Activated naive CD8-positive, alpha-beta T cell treated with anti-CD3 and anti-CD28 coated beads for 36 hours (primary cell): ENCODE results near the gene CCNB2. TPM values are rescaled to one million over a fixed set of nuclear protein-coding genes. Genes with fewer than 3 reads are reported as not detected.
A peak's percentile ranks its signal among the peaks of the same experiment; 100 is the strongest.

Experiments
- DNase-seq: peaks from one replicate; pipeline ENCODE4 v3.0.0; 2021
- H3K27ac Mint-ChIP-seq: one replicate; pipeline ENCODE4 v1.8.0; 2022; ENCODE audit warnings: mild to moderate bottlenecking, moderate library complexity, mixed read lengths
- H3K27me3 Mint-ChIP-seq: one replicate; pipeline ENCODE4 v1.8.0; 2022; ENCODE audit warnings: mild to moderate bottlenecking, mixed read lengths
- H3K36me3 Mint-ChIP-seq: one replicate; pipeline ENCODE4 v1.8.0; 2021; ENCODE audit warnings: mild to moderate bottlenecking, mixed read lengths
- H3K4me1 Mint-ChIP-seq: one replicate; pipeline ENCODE4 v1.8.0; 2021; ENCODE audit warnings: mixed read lengths
- H3K4me3 Mint-ChIP-seq: one replicate; pipeline ENCODE4 v1.8.0; 2022; ENCODE audit warnings: mild to moderate bottlenecking, moderate library complexity, mixed read lengths
- H3K9me3 Mint-ChIP-seq: one replicate; pipeline ENCODE4 v1.8.0; 2022; ENCODE audit warnings: mixed read lengths
- total RNA-seq, 2 experiments: library from RNA; stranded (reverse); gene quantifications; one replicate each; pipeline ENCODE4 v1.2.3, GENCODE V29; 2021

CCNB2 gene
- total RNA-seq, 2 experiments from 2014 or later, result 56.3 to 58.7 TPM

- Mint-ChIP-seq H3K9me3 (no peaks in the 10 kb centered on the region), H3K36me3 (peaks cover 2% of the 10 kb centered on the region), H3K27ac (peak overlapping the region; percentile 65), H3K27me3 (no peaks in the 10 kb centered on the region), H3K4me1 (peaks cover 9% of the 10 kb centered on the region), H3K4me3 (no peak overlapping the region)
- no peak for DNase-seq
Measured at GRCh38 chr15:59169251-59169708, 64.3 kb downstream of the CCNB2 start.

GRCh38 chr15:59170295-59171066, 65.5 kb downstream of the CCNB2 start:
- Mint-ChIP-seq H3K36me3 (peaks cover 2% of the 10 kb centered on the region), H3K27ac (no peak overlapping the region), H3K4me3 (no peak overlapping the region)

DNA sequence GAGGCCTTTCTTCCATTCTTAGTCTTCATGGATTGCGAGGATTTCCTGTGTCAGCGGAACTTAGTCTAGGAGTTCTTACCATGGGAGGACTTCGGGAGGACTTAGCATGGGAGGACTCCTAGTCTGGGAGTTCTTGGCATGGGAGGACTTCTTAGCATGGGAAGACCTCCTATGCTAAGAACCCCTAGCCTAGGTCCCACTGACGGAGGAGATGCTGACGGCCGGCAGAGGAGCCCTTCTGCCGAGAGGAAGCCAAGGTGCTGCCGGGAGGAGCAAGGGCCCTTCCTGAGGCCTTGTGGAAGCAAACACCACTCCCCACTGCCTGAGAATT, 66.1 kb downstream of the CCNB2 start:
- H3K27ac Mint-ChIP-seq, result no peak overlapping the region
- peaks cover 6% of the 10 kb centered on the region for H3K27me3 Mint-ChIP-seq
- peaks cover 2% of the 10 kb centered on the region for H3K36me3 Mint-ChIP-seq
- no peak overlapping the region for H3K4me3 Mint-ChIP-seq
- no peak for DNase-seq
- no peaks in the 10 kb centered on the region for H3K9me3 Mint-ChIP-seq
- H3K4me1 Mint-ChIP-seq, result peaks cover 9% of the 10 kb centered on the region

More at GRCh38 chr15:59170295-59171066, 65.5 kb downstream of the CCNB2 start:
- H3K4me1 Mint-ChIP-seq, result peaks cover 9% of the 10 kb centered on the region
- H3K9me3 Mint-ChIP-seq, result no peaks in the 10 kb centered on the region
- DNase-seq, result no peak
- H3K27me3 Mint-ChIP-seq, result peaks cover 3% of the 10 kb centered on the region

- Mint-ChIP-seq H3K4me3 (no peak overlapping the region), H3K9me3 (no peaks in the 10 kb centered on the region), H3K4me1 (peaks cover 9% of the 10 kb centered on the region), H3K27me3 (peaks cover 7% of the 10 kb centered on the region), H3K36me3 (peaks cover 6% of the 10 kb centered on the region), H3K27ac (no peak overlapping the region)
- no peak for DNase-seq
Measured at GRCh38 chr15:59172289-59172901, 67.4 kb downstream of the CCNB2 start.

GRCh38 chr15:59173194-59173593, 68.2 kb downstream of the CCNB2 start:
- DNase-seq, result no peak
- Mint-ChIP-seq H3K36me3 (peaks cover 6% of the 10 kb centered on the region), H3K27ac (no peak overlapping the region), H3K4me1 (peaks cover 9% of the 10 kb centered on the region), H3K4me3 (no peak overlapping the region), H3K9me3 (no peaks in the 10 kb centered on the region), H3K27me3 (peaks cover 12% of the 10 kb centered on the region)

- Mint-ChIP-seq H3K36me3 (peaks cover 6% of the 10 kb centered on the region), H3K27me3 (peaks cover 12% of the 10 kb centered on the region), H3K4me1 (peaks cover 3% of the 10 kb centered on the region), H3K27ac (no peak overlapping the region), H3K4me3 (no peak overlapping the region), H3K9me3 (no peaks in the 10 kb centered on the region)
- no peak for DNase-seq
Measured at GRCh38 chr15:59174151-59174834, 69.3 kb downstream of the CCNB2 start.

Other genes starting within 250 kb of the CCNB2 start
- 100 to 1,000 TPM in 1 of 2 experiments, 10 to 100 TPM in 1; 93.1 to 103 TPM for gene SLTM, start 171.5 kb upstream of the CCNB2 start, total RNA-seq
- gene RNF111, start 117.5 kb upstream of the CCNB2 start, total RNA-seq, result 10 to 100 TPM; 19.9 to 23.1 TPM
- gene LDHAL6B, start 101.7 kb downstream of the CCNB2 start, total RNA-seq, result not detected